Hematopoietic multipotent progenitor cell treated with erythropoietin and hydrocortisone succinate and interleukin-3 and kit ligand, for 4 days (in vitro differentiated cells): ENCODE measurements around the gene SYPL1.
A peak's percentile ranks its signal among the peaks of the same experiment; 100 is the strongest.

Experiments
- DNase-seq: peaks from one replicate; pipeline ENCODE4 v3.0.0-alpha.2; 2015

SYPL1 gene

GRCh38 chr7:106121189-106121810, 9.2 kb upstream of the SYPL1 start:
- DNase-seq: peak; percentile 25

- no peak for DNase-seq
These were observed 8.4 kb upstream of the SYPL1 start for GRCh38 chr7:106120500-106120899.

GRCh38 chr7:106119719-106120118, 7.6 kb upstream of the SYPL1 start:
- no peak for DNase-seq

GRCh38 chr7:106117786-106118544, 5.9 kb upstream of the SYPL1 start:
- DNase-seq: no peak

- DNase-seq: no peak
These were observed 4.1 kb upstream of the SYPL1 start for GRCh38 chr7:106116161-106116704.

GRCh38 chr7:106114716-106115383, 2.7 kb upstream of the SYPL1 start:
- DNase-seq: peak; percentile 46

GRCh38 chr7:106112972-106113421, 885 bp upstream of the SYPL1 start:
- DNase-seq: no peak

GRCh38 chr7:106111655-106112117, 426 bp downstream of the SYPL1 start:
- DNase-seq: no peak

GRCh38 chr7:106110885-106111654, 1.0 kb downstream of the SYPL1 start:
- peak; percentile 46 for DNase-seq

- peak; percentile 49 for DNase-seq
These were observed 1.9 kb downstream of the SYPL1 start for GRCh38 chr7:106110238-106110560.

- no peak for DNase-seq
These were observed 2.4 kb downstream of the SYPL1 start for GRCh38 chr7:106109521-106110237.

- peak; percentile 55 for DNase-seq
These were observed 3.1 kb downstream of the SYPL1 start for GRCh38 chr7:106108991-106109390.

- DNase-seq: no peak
These were observed 7.3 kb downstream of the SYPL1 start for GRCh38 chr7:106104721-106105260.

- peak; percentile 81 for DNase-seq
These were observed 9.6 kb downstream of the SYPL1 start for GRCh38 chr7:106102387-106102966.

GRCh38 chr7:106101726-106102125, 10.4 kb downstream of the SYPL1 start:
- DNase-seq: no peak

GRCh38 chr7:106100863-106101629, 11.1 kb downstream of the SYPL1 start:
- no peak for DNase-seq

GRCh38 chr7:106099539-106099938, 12.6 kb downstream of the SYPL1 start:
- no peak for DNase-seq

- no peak for DNase-seq
These were observed 13.2 kb downstream of the SYPL1 start for GRCh38 chr7:106098889-106099288.

- DNase-seq: no peak
These were observed 16.5 kb downstream of the SYPL1 start for GRCh38 chr7:106095634-106096033.

- DNase-seq: no peak
These were observed 17.3 kb downstream of the SYPL1 start for GRCh38 chr7:106094780-106095179.

- no peak for DNase-seq
These were observed 19.9 kb downstream of the SYPL1 start for GRCh38 chr7:106092204-106092603.
